Activated CD4-positive, CD25-positive, alpha-beta regulatory T cell treated with anti-CD3 and anti-CD28 coated beads, Interleukin-2, amount 50 U/mL, for 16 hours (primary cell): ENCODE data around the gene SRRT.
"Not testable (repeated sequence)": the region's sequence is repeated elsewhere in the genome, so short reads cannot be mapped to it uniquely, and the experiment has no call there.

Experiments used
- DNase-seq: peaks from one replicate; pipeline ENCODE4 v3.0.0-alpha.2; 2020; ENCODE audit warnings: low read depth, low spot score

SRRT gene

GRCh38 chr7:100894860-100895700, 20.2 kb downstream of the SRRT start:
- DNase-seq, result no peak

- no peak for DNase-seq
Measured at GRCh38 chr7:100895701-100895955, 20.7 kb downstream of the SRRT start, which contains the start of gene ACHE. TSS of gene ACHE (minus strand) at chr7:100895888. CDS start at chr7:100894232, 1,656 bp downstream.

- DNase-seq, result no peak
Measured at GRCh38 chr7:100895956-100896731, 21.2 kb downstream of the SRRT start.

GRCh38 chr7:100896732-100897608, 22.1 kb downstream of the SRRT start:
- peak; percentile 47 for DNase-seq

- DNase-seq, result no peak
Measured at GRCh38 chr7:100897772-100898454, 23.0 kb downstream of the SRRT start.

- DNase-seq, result no peak
Measured at GRCh38 chr7:100899432-100899831, 24.5 kb downstream of the SRRT start.

GRCh38 chr7:100900978-100901377, 26.1 kb downstream of the SRRT start:
- DNase-seq, result no peak

- no peak for DNase-seq
Measured at GRCh38 chr7:100901921-100902332, 27.0 kb downstream of the SRRT start.

GRCh38 chr7:100902638-100903037, 27.7 kb downstream of the SRRT start:
- DNase-seq, result no peak

GRCh38 chr7:100908512-100908911, 33.6 kb downstream of the SRRT start:
- DNase-seq, result no peak

- not testable (repeated sequence) for DNase-seq
Measured at GRCh38 chr7:100910443-100910842, 35.5 kb downstream of the SRRT start.

GRCh38 chr7:100911484-100911883, 36.6 kb downstream of the SRRT start:
- DNase-seq, result no peak

GRCh38 chr7:100914208-100914878, 39.4 kb downstream of the SRRT start:
- DNase-seq, result no peak

- no peak for DNase-seq
Measured at GRCh38 chr7:100914879-100915447, 40.1 kb downstream of the SRRT start.

- not testable (repeated sequence) for DNase-seq
Measured at GRCh38 chr7:100919335-100919734, 44.4 kb downstream of the SRRT start.

- not testable (repeated sequence) for DNase-seq
Measured at GRCh38 chr7:100919779-100920437, 45.0 kb downstream of the SRRT start.

GRCh38 chr7:100921039-100921438, 46.1 kb downstream of the SRRT start:
- DNase-seq, result no peak

- not testable (repeated sequence) for DNase-seq
Measured at GRCh38 chr7:100923616-100924015, 48.7 kb downstream of the SRRT start.

- no peak for DNase-seq
Measured at GRCh38 chr7:100929808-100930174, 54.9 kb downstream of the SRRT start.

- DNase-seq, result no peak
Measured at GRCh38 chr7:100933734-100934133, 58.8 kb downstream of the SRRT start.
